Lower lobe of right lung (tissue), 2 donors: ENCODE results near the gene BRIP1. TPM values are rescaled to one million over a fixed set of nuclear protein-coding genes. Genes with fewer than 3 reads are reported as not detected.

ENCODE experiments used
- ATAC-seq, 2 donors: fragments of 200-7000 bp; cut with Tn5 transposase; one replicate each; pipeline ENCODE4 v1.9.1; 2020 to 2022; ENCODE audit warnings: mild to moderate bottlenecking in 2 of 2, moderate library complexity in 2 of 2
- DNase-seq: peaks from one replicate; pipeline ENCODE4 v3.0.0-alpha.2; 2020
- H3K27ac ChIP-seq: fragments of 200-600 bp; one replicate; pipeline ENCODE4 v1.8.0; 2022
- H3K27me3 ChIP-seq: fragments of 200-600 bp; one replicate; pipeline ENCODE4 v1.8.0; 2022; ENCODE audit warnings: low read depth
- H3K36me3 ChIP-seq: fragments of 200-600 bp; one replicate; pipeline ENCODE4 v1.8.0; 2022; ENCODE audit warnings: mild to moderate bottlenecking
- H3K4me1 ChIP-seq: fragments of 200-600 bp; one replicate; pipeline ENCODE4 v1.8.0; 2022
- H3K4me3 ChIP-seq: fragments of 200-600 bp; one replicate; pipeline ENCODE4 v1.8.0; 2022; ENCODE audit warnings: mild to moderate bottlenecking
- H3K9me3 ChIP-seq: fragments of 200-600 bp; one replicate; pipeline ENCODE4 v1.8.0; 2022
- intact Hi-C: fragments of 100-400 bp; cut with DNase I; formaldehyde crosslinking; loops from one replicate; pipeline ENCODE4 v1.11.0; 2022
- total RNA-seq: library from RNA; stranded (reverse); fragmentation: NEBNext Ultra II Directional; extraction: Animal tissue kit (Norgen Biotek cat#: 25700); gene quantifications from one replicate; pipeline ENCODE4 v1.2.1, GENCODE V29; 2021
- TF ChIP-seq, protein P1 (sequence below): fragments of 200-600 bp; IDR thresholded peaks from one replicate; pipeline ENCODE4 v1.8.0; 2022; ENCODE audit warnings: antibody characterized with exemption, mild to moderate bottlenecking
- donor health status: DM: no; HTN: yes; CAD: no; lungs with severe emphysema.

The BRIP1 gene
- total RNA-seq, 1 donor from 2014 or later, result 0.83 TPM

DNA sequence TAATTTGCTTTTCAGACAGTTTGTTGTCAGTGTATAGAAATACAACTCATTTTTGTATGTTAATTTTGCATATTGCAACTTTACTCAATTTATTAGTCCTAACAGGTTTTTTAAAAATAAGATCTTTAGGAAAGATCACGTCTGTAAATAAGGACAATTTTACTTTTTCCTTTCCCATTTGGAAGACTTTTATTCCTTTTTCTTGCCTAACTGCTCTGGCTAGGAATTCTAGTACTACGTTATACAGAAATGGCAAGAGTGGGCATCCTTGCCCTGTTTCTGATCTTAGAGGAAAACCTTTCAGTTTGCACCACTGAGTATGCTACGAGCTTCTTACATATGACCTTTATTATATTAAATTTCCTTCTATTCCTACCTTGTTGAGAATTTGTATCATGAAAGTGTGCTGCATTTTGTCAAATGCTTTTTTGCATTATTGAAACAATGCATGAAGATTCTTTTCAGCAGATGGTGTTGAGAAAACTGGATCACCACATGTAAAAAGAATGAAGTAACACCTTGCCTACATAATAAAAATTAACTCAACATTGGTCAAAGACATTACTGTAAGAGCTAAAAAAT lies 113.4 kb downstream of the BRIP1 start:
- H3K4me1 ChIP-seq, result no peaks in the 10 kb centered on the region
- H3K36me3 ChIP-seq, result no peaks in the 10 kb centered on the region
- H3K9me3 ChIP-seq, result no peaks in the 10 kb centered on the region
- no peaks in the 10 kb centered on the region for H3K27me3 ChIP-seq
- DNase-seq (no peak), ATAC-seq (no peak)
- no peak overlapping the region for H3K4me3 ChIP-seq
- no peak overlapping the region for H3K27ac ChIP-seq
- intact Hi-C loops, result no loop called here
- TF ChIP-seq, protein P1, sequence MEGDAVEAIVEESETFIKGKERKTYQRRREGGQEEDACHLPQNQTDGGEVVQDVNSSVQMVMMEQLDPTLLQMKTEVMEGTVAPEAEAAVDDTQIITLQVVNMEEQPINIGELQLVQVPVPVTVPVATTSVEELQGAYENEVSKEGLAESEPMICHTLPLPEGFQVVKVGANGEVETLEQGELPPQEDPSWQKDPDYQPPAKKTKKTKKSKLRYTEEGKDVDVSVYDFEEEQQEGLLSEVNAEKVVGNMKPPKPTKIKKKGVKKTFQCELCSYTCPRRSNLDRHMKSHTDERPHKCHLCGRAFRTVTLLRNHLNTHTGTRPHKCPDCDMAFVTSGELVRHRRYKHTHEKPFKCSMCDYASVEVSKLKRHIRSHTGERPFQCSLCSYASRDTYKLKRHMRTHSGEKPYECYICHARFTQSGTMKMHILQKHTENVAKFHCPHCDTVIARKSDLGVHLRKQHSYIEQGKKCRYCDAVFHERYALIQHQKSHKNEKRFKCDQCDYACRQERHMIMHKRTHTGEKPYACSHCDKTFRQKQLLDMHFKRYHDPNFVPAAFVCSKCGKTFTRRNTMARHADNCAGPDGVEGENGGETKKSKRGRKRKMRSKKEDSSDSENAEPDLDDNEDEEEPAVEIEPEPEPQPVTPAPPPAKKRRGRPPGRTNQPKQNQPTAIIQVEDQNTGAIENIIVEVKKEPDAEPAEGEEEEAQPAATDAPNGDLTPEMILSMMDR, result no peak

DNA sequence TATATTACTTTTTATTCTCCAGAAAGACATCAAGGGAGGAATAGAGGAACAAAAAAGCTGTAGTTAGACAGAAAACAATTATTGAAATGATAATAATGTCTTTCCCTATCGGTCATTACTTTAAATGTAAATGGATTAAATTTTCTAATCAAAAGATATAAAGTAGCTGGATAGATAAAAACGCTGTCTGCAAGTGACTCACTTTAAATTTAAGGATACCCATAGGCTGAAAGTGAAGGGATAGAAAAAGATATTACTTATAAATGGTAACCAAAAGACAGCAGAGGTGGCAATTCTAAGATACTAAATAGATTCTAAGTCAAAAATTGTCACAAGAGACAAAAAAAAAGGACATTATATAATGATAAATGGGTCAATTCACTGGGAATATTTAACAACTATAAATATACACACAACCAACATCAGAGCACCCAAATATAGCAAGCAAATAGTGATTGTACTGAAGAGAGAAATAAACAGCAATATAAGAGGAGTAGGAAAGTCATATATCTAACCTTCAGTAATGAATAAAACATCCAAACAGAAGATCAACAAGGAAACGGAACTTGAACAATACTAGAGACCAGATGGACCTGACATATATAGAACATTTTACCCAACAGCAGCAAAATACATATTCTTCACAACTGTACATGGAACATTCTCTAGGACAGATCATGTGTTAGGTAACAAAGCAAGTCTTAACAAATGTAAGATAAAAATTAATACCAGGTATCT lies 116.9 kb downstream of the BRIP1 start:
- H3K4me3 ChIP-seq, result no peak overlapping the region
- intact Hi-C loops, result no loop called here
- no peak for DNase-seq
- TF ChIP-seq, protein P1, result no peak
- no peak overlapping the region for H3K27ac ChIP-seq
- ATAC-seq, result no peak
- H3K27me3 ChIP-seq, result no peaks in the 10 kb centered on the region
- peaks cover 4% of the 10 kb centered on the region for H3K9me3 ChIP-seq
- no peaks in the 10 kb centered on the region for H3K4me1 ChIP-seq
- H3K36me3 ChIP-seq, result no peaks in the 10 kb centered on the region

DNA sequence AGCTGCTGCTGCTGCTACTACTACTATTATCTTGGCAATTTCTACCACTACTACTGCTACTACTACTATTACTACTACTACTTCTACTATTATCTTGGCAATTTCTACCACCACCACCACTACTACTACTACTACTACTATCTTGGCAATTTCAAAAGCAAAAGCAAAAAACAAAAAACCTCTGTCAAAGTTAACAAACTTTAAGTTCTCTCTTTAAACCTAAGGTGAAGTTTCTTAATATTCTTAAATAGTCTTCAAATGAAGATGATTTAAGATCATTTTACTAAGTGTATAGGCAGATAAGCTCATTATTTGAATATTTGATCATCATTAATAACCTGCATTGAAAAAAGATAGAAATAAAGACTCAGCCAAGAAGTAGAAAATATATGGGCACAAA lies 118.5 kb downstream of the BRIP1 start:
- Histone ChIP-seq H3K4me3 (no peak overlapping the region), H3K9me3 (peaks cover 4% of the 10 kb centered on the region), H3K27ac (no peak overlapping the region), H3K4me1 (no peaks in the 10 kb centered on the region), H3K36me3 (no peaks in the 10 kb centered on the region), H3K27me3 (no peaks in the 10 kb centered on the region)
- no peak for ATAC-seq
- DNase-seq, result no peak
- TF ChIP-seq, protein P1, result no peak
- intact Hi-C loops, result no loop called here

DNA sequence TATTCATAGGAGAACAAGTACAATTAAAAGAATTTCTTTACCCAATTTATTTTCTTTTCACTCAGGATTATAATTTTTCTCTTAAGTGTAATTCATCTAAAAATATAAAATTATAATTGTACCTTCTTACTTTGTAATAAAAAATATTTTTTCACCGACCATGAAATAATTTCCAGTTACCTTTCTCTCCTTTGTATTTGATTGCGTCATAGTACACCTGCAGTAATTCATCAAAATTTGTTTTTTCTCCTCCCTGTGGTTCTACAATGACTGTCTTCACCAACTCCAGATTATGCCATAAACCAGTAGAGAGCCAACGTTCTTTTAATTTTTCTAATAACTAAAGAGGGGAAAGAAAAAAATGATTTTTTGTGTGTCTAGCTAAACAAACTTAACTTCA lies 119.1 kb downstream of the BRIP1 start:
- H3K4me3 ChIP-seq, result no peak overlapping the region
- TF ChIP-seq, protein P1, result no peak
- peaks cover 4% of the 10 kb centered on the region for H3K9me3 ChIP-seq
- no peaks in the 10 kb centered on the region for H3K4me1 ChIP-seq
- no peaks in the 10 kb centered on the region for H3K36me3 ChIP-seq
- intact Hi-C loops, result no loop called here
- DNase-seq, result no peak
- ATAC-seq, result no peak
- H3K27ac ChIP-seq, result no peak overlapping the region
- no peaks in the 10 kb centered on the region for H3K27me3 ChIP-seq

DNA sequence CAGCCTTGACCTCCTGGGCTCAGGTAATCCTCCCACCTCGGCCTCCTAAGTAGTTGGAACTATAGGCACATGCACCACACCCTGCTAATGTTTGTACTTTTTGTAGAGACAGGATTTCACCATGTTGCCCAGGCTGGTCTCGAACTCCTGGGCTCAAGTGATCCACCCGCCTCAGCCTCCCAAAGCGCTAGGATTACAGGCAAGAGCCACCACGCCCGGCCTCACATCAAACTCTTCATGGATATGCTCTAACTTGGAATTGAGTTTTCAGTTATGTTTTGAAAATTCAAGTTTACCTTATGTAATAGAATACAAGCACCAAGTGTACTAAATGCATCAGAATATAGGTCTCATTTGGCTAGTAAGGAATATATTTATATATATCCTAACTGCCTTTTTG lies 119.6 kb downstream of the BRIP1 start:
- intact Hi-C loops, result no loop called here
- TF ChIP-seq, protein P1, result no peak
- DNase-seq (no peak), ATAC-seq (no peak)
- Histone ChIP-seq H3K27ac (no peak overlapping the region), H3K4me1 (no peaks in the 10 kb centered on the region), H3K4me3 (no peak overlapping the region), H3K27me3 (no peaks in the 10 kb centered on the region), H3K36me3 (no peaks in the 10 kb centered on the region), H3K9me3 (peaks cover 4% of the 10 kb centered on the region)
